Tibial artery (tissue), 4 donors: ENCODE results near the gene FTSJ1.

Experiments used
- DNase-seq, 2 donors: peaks; one replicate each; pipeline ENCODE4 v3.0.0-alpha.2; 2019
- H3K27ac ChIP-seq, 2 donors: fragments of 200-600 bp; sonication (generic) in 1 of 2; 1 replicate in 1 of 2; 2 replicates in 1 of 2; pipeline ENCODE4 v1.5.1; 2018 to 2019; ENCODE audit warnings: mild to moderate bottlenecking in 1 of 2
- H3K27me3 ChIP-seq, 2 donors: fragments of 200-600 bp; sonication (generic) in 1 of 2; one replicate each; pipeline versions ENCODE4 v1.5.1 to v1.6.0; 2016 to 2019
- H3K36me3 ChIP-seq, 3 donors: fragments of 200-600 bp; sonication (generic) in 2 of 3; one replicate each; pipeline ENCODE4 v1.5.1; 2016 to 2019; ENCODE audit warnings: mild to moderate bottlenecking in 2 of 3
- H3K4me1 ChIP-seq, 4 donors: fragments of 200-600 bp; sonication (generic) in 2 of 4; 1 replicate in 3 of 4; 2 replicates in 1 of 4; pipeline ENCODE4 v1.5.1; 2016 to 2019
- H3K4me3 ChIP-seq, 2 donors: fragments of 200-600 bp; sonication (generic) in 1 of 2; 1 replicate in 1 of 2; 2 replicates in 1 of 2; pipeline ENCODE4 v1.5.1; 2018 to 2019; ENCODE audit warnings: mild to moderate bottlenecking in 2 of 2
- H3K9me3 ChIP-seq, 3 donors: fragments of 200-600 bp; sonication (generic) in 1 of 3; one replicate each; pipeline ENCODE4 v1.5.1; 2016 to 2019
- intact Hi-C: fragments of 100-400 bp; cut with DNase I; formaldehyde crosslinking; loops from one replicate; pipeline ENCODE4 v1.15.0; 2023; ENCODE audit warnings: low total_unique reads
- TF ChIP-seq, protein P1 (sequence below), 2 experiments: fragments of 200-600 bp in 1 of 2; fragments of 450-650 bp in 1 of 2; IDR thresholded peaks; one replicate each; pipeline ENCODE4 v1.5.1; 2017 to 2019; ENCODE audit warnings: antibody characterized with exemption in 2 of 2, mild to moderate bottlenecking in 1 of 2, moderate library complexity in 1 of 2

The FTSJ1 gene

DNA sequence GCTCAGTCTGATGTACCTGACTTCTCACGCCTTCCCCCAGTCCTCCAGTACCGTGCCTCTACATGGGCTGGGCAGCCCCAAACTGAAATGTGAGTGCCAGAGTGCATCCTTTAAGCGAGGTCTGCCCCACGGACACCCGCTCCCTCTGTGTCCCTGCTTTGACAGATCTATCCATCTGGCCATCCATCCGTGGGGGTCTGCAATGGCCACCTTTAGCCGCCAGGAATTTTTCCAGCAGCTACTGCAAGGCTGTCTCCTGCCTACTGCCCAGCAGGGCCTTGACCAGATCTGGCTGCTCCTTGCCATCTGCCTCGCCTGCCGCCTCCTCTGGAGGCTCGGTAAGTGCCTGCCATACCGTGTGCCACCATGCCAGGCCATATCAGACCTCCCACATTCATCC is 33.6 kb downstream of the FTSJ1 start:
- DNase-seq: no peak
- no peaks in the 10 kb centered on the region for H3K9me3 ChIP-seq
- H3K4me3 ChIP-seq: peak overlapping the region; percentile 78
- intact Hi-C loops: no loop called here
- no peaks in the 10 kb centered on the region for H3K27me3 ChIP-seq
- H3K27ac ChIP-seq: peak overlapping the region; percentile 71 to 81
- peaks cover 0 to 4% (median 4%) of the 10 kb centered on the region in 3 donors for H3K36me3 ChIP-seq
- H3K4me1 ChIP-seq: peaks cover 0 to 7% (median 0%) of the 10 kb centered on the region in 4 donors
- TF ChIP-seq, protein P1, sequence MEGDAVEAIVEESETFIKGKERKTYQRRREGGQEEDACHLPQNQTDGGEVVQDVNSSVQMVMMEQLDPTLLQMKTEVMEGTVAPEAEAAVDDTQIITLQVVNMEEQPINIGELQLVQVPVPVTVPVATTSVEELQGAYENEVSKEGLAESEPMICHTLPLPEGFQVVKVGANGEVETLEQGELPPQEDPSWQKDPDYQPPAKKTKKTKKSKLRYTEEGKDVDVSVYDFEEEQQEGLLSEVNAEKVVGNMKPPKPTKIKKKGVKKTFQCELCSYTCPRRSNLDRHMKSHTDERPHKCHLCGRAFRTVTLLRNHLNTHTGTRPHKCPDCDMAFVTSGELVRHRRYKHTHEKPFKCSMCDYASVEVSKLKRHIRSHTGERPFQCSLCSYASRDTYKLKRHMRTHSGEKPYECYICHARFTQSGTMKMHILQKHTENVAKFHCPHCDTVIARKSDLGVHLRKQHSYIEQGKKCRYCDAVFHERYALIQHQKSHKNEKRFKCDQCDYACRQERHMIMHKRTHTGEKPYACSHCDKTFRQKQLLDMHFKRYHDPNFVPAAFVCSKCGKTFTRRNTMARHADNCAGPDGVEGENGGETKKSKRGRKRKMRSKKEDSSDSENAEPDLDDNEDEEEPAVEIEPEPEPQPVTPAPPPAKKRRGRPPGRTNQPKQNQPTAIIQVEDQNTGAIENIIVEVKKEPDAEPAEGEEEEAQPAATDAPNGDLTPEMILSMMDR (IDR thresholded peaks at IDR 0.05): no peak

DNA sequence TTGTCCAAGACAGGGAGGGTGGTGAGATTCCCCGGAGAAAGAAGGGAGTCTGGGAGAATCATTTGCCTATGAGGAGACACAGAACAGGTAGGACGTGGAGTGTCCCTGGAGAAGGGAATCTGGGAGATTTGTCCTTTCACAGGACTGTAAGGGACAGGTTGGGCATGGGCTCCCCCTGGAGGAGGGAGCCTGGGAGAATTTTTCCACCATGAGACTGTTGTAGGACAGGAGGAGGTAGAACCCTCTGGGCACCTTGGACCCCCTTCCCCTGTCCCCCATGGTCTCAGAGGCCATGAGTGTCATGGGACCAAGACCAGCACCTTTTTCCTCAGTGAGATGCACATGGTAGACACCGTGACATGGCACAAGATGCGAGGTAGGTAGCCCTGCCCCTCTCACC is 35.6 kb downstream of the FTSJ1 start:
- Histone ChIP-seq H3K36me3 (peaks cover 0 to 20% (median 7%) of the 10 kb centered on the region in 3 donors), H3K4me1 (peaks cover 0 to 7% (median 0%) of the 10 kb centered on the region in 4 donors), H3K27me3 (no peaks in the 10 kb centered on the region), H3K27ac (no peak overlapping the region), H3K9me3 (no peaks in the 10 kb centered on the region), H3K4me3 (no peak overlapping the region)
- TF ChIP-seq, protein P1 (IDR thresholded peaks at IDR 0.05): no peak
- DNase-seq: no peak
- intact Hi-C loops: no loop called here

DNA sequence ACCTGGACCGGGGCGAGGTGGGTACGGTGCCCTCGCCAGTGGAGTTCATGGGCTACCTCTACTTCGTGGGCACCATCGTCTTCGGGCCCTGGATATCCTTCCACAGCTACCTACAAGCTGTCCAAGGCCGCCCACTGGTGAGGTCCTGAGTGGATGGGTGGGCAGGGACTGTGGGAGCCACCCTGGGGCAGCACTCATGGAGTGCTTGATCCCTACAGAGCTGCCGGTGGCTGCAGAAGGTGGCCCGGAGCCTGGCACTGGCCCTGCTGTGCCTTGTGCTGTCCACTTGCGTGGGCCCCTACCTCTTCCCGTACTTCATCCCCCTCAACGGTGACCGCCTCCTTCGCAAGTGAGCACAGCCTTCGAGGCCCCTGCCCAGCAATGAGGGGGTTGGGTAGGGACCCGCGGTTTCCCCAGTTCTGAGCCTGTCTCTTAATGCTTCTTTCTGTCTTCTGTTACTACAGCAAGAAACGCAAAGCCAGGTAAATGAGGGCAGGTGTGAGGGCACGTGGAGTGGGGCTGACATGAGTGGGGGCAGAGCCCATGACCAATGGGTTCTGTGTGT is 36.5 kb downstream of the FTSJ1 start:
- Histone ChIP-seq H3K27ac (no peak overlapping the region), H3K9me3 (no peaks in the 10 kb centered on the region), H3K4me3 (no peak overlapping the region), H3K27me3 (no peaks in the 10 kb centered on the region), H3K36me3 (peaks cover 0 to 20% (median 7%) of the 10 kb centered on the region in 3 donors), H3K4me1 (peaks cover 0 to 7% (median 0%) of the 10 kb centered on the region in 4 donors)
- intact Hi-C loops: no loop called here
- DNase-seq: no peak
- TF ChIP-seq, protein P1 (IDR thresholded peaks at IDR 0.05): no peak

GRCh38 chrX:48513670-48514069 is 37.7 kb downstream of the FTSJ1 start:
- H3K36me3 ChIP-seq: peaks cover 0 to 20% (median 7%) of the 10 kb centered on the region in 3 donors
- no peaks in the 10 kb centered on the region for H3K27me3 ChIP-seq
- intact Hi-C loops: no loop called here
- H3K9me3 ChIP-seq: no peaks in the 10 kb centered on the region
- no peak for DNase-seq
- H3K4me1 ChIP-seq: peaks cover 0 to 7% (median 0%) of the 10 kb centered on the region in 4 donors
- H3K27ac ChIP-seq: no peak overlapping the region
- no peak overlapping the region for H3K4me3 ChIP-seq
- TF ChIP-seq, protein P1 (IDR thresholded peaks at IDR 0.05): no peak

DNA sequence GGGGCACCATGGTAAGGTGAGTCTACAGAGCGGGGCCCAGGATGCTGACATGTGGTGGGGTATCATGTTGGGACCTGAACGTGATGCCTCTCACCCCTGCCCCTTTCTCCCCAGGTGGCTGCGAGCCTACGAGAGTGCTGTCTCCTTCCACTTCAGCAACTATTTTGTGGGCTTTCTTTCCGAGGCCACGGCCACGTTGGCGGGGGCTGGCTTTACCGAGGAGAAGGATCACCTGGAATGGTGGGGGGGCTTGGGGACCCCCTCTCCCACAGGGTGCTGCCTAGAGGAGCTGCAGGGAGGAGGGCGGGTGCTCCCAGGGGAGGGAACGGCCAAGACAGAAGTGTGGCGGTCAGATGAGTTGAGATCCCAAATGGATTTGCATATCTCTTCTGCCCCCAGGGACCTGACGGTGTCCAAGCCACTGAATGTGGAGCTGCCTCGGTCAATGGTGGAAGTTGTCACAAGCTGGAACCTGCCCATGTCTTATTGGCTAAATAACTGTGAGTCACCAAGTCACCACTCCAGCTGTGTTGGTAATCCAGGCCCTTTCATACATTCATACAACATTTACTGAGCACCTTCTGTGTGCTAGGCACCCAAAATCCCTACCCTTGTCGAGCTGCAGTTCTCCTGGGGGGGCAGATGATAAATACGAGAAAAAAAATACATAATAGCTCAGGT is 38.3 kb downstream of the FTSJ1 start:
- Histone ChIP-seq H3K27ac (no peak overlapping the region), H3K4me3 (no peak overlapping the region), H3K36me3 (peaks cover 0 to 20% (median 7%) of the 10 kb centered on the region in 3 donors), H3K27me3 (no peaks in the 10 kb centered on the region), H3K4me1 (peaks cover 0 to 7% (median 0%) of the 10 kb centered on the region in 4 donors), H3K9me3 (no peaks in the 10 kb centered on the region)
- no peak for DNase-seq
- intact Hi-C loops: no loop called here
- TF ChIP-seq, protein P1 (IDR thresholded peaks at IDR 0.05): no peak
